Measurements from ENCODE around the gene TCHP.

TCHP gene

GRCh38 chr12:109944561-109945359 lies 44.7 kb downstream of the TCHP start:
- Mint-ChIP-seq H3K27me3 (ENCODE audit: low read depth) (no peaks in the 10 kb centered on the region), H3K36me3 (ENCODE audit: low read depth) (peaks cover 56% of the 10 kb centered on the region), H3K9me3 (no peaks in the 10 kb centered on the region), H3K4me1 (ENCODE audit: low read depth) (peaks cover 23% of the 10 kb centered on the region), H3K27ac (no peak overlapping the region), H3K4me3 (no peak overlapping the region)
- no peak for DNase-seq (ENCODE audit: low spot score)

DNA sequence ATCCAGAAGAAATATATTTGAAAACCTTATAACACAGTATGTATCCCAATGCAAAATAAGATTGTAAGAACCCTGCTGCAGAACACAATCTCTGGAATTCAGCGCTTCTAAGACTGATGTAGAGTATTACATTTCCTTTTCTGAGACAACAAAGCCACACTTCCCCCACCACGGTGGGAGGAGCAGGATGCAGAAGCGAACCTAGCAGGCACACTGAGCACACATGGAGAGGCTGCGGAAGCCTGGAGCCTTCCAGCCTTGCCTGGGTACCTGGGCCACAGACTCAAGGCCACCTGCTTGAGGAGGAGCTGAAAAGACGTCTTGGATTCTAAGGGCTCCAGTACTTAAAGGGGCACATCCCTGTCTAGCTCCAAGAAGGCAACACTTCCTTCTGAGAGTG lies 46.4 kb downstream of the TCHP start:
- H3K36me3 Mint-ChIP-seq (ENCODE audit: low read depth) = peaks cover 62% of the 10 kb centered on the region
- no peak for DNase-seq (ENCODE audit: low spot score)
- peaks cover 24% of the 10 kb centered on the region for H3K4me1 Mint-ChIP-seq (ENCODE audit: low read depth)
- no peaks in the 10 kb centered on the region for H3K27me3 Mint-ChIP-seq (ENCODE audit: low read depth)
- peak overlapping the region; percentile 53 for H3K4me3 Mint-ChIP-seq
- H3K9me3 Mint-ChIP-seq = no peaks in the 10 kb centered on the region
- H3K27ac Mint-ChIP-seq = peak overlapping the region; percentile 74

GRCh38 chr12:109946913-109947312 lies 46.8 kb downstream of the TCHP start:
- Mint-ChIP-seq H3K4me1 (ENCODE audit: low read depth) (peaks cover 24% of the 10 kb centered on the region), H3K9me3 (no peaks in the 10 kb centered on the region), H3K27me3 (ENCODE audit: low read depth) (no peaks in the 10 kb centered on the region), H3K27ac (peak overlapping the region; percentile 74), H3K4me3 (peak overlapping the region; percentile 53), H3K36me3 (ENCODE audit: low read depth) (peaks cover 65% of the 10 kb centered on the region)
- DNase-seq (ENCODE audit: low spot score) = no peak

DNA sequence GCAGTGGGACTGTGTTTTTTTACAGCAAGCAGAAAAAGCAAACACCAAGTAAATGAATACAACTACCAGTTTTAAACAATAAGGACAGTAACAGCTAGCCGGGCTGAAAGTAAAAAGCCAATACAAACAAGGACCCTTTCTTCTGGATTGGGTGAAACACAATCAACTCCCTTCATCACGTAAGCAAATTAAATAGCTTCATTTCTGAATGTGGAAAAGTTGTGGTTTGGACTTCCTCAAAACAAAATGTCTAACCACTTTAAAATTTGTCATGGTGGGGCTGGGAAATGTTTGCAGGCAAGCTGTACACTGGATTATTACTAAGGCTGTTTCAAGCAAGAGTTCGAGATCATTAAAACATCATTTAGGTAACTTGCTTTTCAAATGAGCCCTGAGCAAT lies 47.4 kb downstream of the TCHP start:
- no peak for DNase-seq (ENCODE audit: low spot score)
- no peaks in the 10 kb centered on the region for H3K27me3 Mint-ChIP-seq (ENCODE audit: low read depth)
- H3K4me3 Mint-ChIP-seq = peak overlapping the region; percentile 53
- H3K4me1 Mint-ChIP-seq (ENCODE audit: low read depth) = peaks cover 26% of the 10 kb centered on the region
- H3K27ac Mint-ChIP-seq = peak overlapping the region; percentile 24
- H3K9me3 Mint-ChIP-seq = no peaks in the 10 kb centered on the region
- H3K36me3 Mint-ChIP-seq (ENCODE audit: low read depth) = peaks cover 70% of the 10 kb centered on the region

DNA sequence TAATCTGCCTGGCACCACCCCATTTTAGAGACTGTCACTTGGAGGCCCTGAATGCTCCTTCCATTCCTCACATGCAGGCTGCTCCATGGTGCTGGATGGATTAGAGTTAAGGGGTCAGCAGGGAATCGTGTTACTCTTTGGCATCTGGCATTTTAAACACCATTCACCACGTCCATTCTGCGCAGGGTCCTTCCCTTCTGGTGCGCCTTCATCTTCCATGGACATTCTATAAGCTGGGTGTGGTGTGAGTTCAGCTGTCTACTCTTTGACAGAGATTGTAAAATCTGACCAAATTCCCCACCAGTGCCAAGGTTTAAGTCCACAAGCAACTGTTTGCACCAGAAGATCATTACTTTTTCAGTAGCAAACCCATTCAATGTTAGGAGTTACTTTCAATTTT lies 48.3 kb downstream of the TCHP start:
- H3K4me3 Mint-ChIP-seq = no peak overlapping the region
- H3K36me3 Mint-ChIP-seq (ENCODE audit: low read depth) = peaks cover 72% of the 10 kb centered on the region
- H3K27me3 Mint-ChIP-seq (ENCODE audit: low read depth) = no peaks in the 10 kb centered on the region
- H3K27ac Mint-ChIP-seq = no peak overlapping the region
- H3K9me3 Mint-ChIP-seq = no peaks in the 10 kb centered on the region
- H3K4me1 Mint-ChIP-seq (ENCODE audit: low read depth) = peaks cover 29% of the 10 kb centered on the region
- DNase-seq (ENCODE audit: low spot score) = no peak

DNA sequence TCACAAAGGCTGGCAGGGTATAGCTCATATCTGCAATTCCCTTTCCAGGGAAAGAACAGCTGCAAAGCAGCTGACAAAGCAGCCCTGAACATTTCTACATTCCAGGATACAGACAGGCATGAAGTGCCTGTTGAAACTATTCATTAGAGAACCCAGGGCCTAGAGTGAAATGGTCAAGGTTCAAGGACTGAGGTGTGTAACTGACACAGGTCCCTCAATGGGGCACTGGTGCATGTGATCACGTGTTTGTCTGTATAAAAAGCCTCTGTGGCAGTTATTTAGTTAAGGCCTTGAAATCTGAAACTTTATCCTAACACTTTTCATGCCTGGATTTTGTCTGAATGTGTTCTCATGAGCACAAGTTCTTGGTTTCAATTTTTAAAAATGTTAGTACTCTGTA lies 49.0 kb downstream of the TCHP start:
- H3K27ac Mint-ChIP-seq = no peak overlapping the region
- peaks cover 76% of the 10 kb centered on the region for H3K36me3 Mint-ChIP-seq (ENCODE audit: low read depth)
- peaks cover 29% of the 10 kb centered on the region for H3K4me1 Mint-ChIP-seq (ENCODE audit: low read depth)
- no peaks in the 10 kb centered on the region for H3K27me3 Mint-ChIP-seq (ENCODE audit: low read depth)
- no peak overlapping the region for H3K4me3 Mint-ChIP-seq
- H3K9me3 Mint-ChIP-seq = no peaks in the 10 kb centered on the region
- DNase-seq (ENCODE audit: low spot score) = no peak

- H3K27ac Mint-ChIP-seq = no peak overlapping the region
Observed at GRCh38 chr12:109950625-109951024, 50.6 kb downstream of the TCHP start.

DNA sequence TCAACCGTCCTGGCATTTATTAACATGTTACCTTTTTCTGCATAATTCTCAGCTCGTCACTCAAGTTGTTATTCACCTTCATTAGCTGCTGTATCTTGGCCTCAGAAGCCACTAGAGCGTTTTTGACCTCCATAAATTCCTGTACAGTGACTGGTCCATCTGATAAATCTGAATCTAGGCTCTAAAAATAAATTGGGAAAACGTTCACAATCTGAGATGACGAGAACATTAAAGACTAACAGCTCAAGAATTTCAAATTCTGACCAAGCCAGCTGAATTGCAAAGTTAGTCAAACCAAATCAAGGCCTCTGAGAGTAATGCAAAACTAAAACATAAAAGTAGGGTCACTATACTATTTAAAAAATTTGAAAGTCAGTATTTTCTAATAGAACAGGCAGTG lies 51.1 kb downstream of the TCHP start:
- Mint-ChIP-seq H3K4me1 (ENCODE audit: low read depth) (peaks cover 29% of the 10 kb centered on the region), H3K36me3 (ENCODE audit: low read depth) (peaks cover 74% of the 10 kb centered on the region)

More at GRCh38 chr12:109950625-109951024, 50.6 kb downstream of the TCHP start:
- H3K4me1 Mint-ChIP-seq (ENCODE audit: low read depth) = peaks cover 29% of the 10 kb centered on the region
- DNase-seq (ENCODE audit: low spot score) = no peak
- H3K4me3 Mint-ChIP-seq = no peak overlapping the region
- H3K36me3 Mint-ChIP-seq (ENCODE audit: low read depth) = peaks cover 72% of the 10 kb centered on the region
- no peaks in the 10 kb centered on the region for H3K27me3 Mint-ChIP-seq (ENCODE audit: low read depth)
- H3K9me3 Mint-ChIP-seq = no peaks in the 10 kb centered on the region

DNA sequence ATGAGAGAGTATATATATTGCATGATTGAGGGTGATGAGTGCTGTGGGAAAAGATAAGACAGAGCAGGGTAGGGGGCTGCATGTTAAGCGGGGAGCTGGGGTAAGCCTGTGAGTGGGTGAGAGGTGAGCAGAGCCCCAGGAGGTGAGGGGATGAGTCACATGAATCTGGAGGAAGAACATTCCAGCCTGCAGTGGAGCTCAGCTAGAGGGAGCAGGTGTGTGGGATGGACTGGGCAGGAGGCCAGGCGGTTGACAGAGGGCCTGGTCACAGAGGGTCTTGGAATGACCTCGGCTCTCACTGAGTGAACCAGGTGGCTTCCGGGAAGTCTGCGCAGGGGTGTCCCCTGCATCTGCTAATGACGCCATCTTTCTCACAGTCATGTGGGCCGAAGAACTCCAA lies 51.7 kb downstream of the TCHP start:
- H3K4me1 Mint-ChIP-seq (ENCODE audit: low read depth) = peaks cover 23% of the 10 kb centered on the region

More for the DNA sequence above, 51.1 kb downstream of the TCHP start:
- H3K9me3 Mint-ChIP-seq = no peaks in the 10 kb centered on the region
- H3K27me3 Mint-ChIP-seq (ENCODE audit: low read depth) = no peaks in the 10 kb centered on the region
- no peak for DNase-seq (ENCODE audit: low spot score)
- H3K27ac Mint-ChIP-seq = no peak overlapping the region
- no peak overlapping the region for H3K4me3 Mint-ChIP-seq

DNA sequence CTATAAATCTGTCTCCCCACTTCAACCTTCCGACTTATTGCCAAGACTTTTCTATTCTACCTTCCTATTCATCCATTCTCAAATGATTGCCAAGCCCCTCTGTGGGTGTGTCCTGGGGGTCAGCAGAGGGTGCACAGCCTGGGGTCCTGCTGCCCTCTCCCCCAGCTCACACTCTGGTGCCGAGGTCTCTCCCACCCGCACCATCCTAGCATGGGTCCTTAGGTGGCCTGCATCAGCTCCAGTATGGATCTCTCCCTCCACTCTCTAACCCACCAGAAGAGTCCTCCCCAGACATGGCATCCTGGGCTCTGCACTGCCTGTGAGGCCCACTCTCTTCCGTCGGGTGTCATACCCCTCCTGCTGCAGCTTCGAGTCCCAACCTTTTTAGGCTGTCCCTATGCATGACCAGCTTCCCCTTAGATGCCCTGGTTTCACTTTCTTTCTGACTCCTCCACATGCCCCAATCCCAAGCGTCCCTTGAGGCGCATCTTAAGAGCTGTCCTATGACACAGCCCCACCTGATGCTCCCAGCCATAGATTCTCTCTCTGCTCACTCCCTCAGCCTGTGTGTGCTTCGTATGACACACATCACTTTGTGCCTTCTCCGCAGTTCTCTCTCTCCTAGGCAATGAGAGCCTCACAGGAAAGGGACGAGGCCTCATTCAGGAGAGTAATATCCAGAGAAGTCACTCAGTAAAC lies 52.2 kb downstream of the TCHP start:
- Mint-ChIP-seq H3K27ac (peak overlapping the region; percentile 11), H3K27me3 (ENCODE audit: low read depth) (no peaks in the 10 kb centered on the region), H3K4me1 (ENCODE audit: low read depth) (peaks cover 17% of the 10 kb centered on the region), H3K9me3 (no peaks in the 10 kb centered on the region), H3K4me3 (no peak overlapping the region), H3K36me3 (ENCODE audit: low read depth) (peaks cover 70% of the 10 kb centered on the region)
- no peak for DNase-seq (ENCODE audit: low spot score)

More for the DNA sequence above, 51.7 kb downstream of the TCHP start:
- H3K27ac Mint-ChIP-seq = no peak overlapping the region
- DNase-seq (ENCODE audit: low spot score) = no peak
- no peaks in the 10 kb centered on the region for H3K27me3 Mint-ChIP-seq (ENCODE audit: low read depth)
- H3K4me3 Mint-ChIP-seq = no peak overlapping the region
- peaks cover 71% of the 10 kb centered on the region for H3K36me3 Mint-ChIP-seq (ENCODE audit: low read depth)
- H3K9me3 Mint-ChIP-seq = no peaks in the 10 kb centered on the region

- Mint-ChIP-seq H3K4me1 (ENCODE audit: low read depth) (peaks cover 12% of the 10 kb centered on the region), H3K36me3 (ENCODE audit: low read depth) (peaks cover 67% of the 10 kb centered on the region), H3K9me3 (no peaks in the 10 kb centered on the region), H3K4me3 (no peak overlapping the region), H3K27me3 (ENCODE audit: low read depth) (no peaks in the 10 kb centered on the region), H3K27ac (no peak overlapping the region)
- no peak for DNase-seq (ENCODE audit: low spot score)
Observed at GRCh38 chr12:109952873-109953272, 52.8 kb downstream of the TCHP start.

DNA sequence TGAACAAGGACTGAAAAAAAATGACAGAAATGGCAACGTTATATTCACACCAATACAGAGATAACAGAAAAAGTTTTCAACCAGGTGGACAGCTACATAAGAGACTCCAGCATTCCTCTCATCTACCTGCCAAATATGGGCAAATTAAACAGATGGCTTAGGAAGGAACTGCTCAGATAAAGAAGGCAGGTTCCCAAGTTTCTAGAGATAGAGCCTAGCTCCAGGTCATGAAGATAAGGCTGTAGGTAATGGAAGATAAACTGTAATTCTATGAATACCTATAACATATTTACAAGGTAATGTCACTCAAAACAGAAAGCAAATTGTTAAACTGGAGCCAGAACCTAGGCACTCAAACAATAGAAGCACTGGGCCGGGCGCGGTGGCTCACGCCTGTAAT lies 53.6 kb downstream of the TCHP start:
- Mint-ChIP-seq H3K36me3 (ENCODE audit: low read depth) (peaks cover 66% of the 10 kb centered on the region), H3K27ac (no peak overlapping the region), H3K4me3 (no peak overlapping the region), H3K9me3 (no peaks in the 10 kb centered on the region), H3K4me1 (ENCODE audit: low read depth) (peaks cover 7% of the 10 kb centered on the region), H3K27me3 (ENCODE audit: low read depth) (no peaks in the 10 kb centered on the region)
- no peak for DNase-seq (ENCODE audit: low spot score)

DNA sequence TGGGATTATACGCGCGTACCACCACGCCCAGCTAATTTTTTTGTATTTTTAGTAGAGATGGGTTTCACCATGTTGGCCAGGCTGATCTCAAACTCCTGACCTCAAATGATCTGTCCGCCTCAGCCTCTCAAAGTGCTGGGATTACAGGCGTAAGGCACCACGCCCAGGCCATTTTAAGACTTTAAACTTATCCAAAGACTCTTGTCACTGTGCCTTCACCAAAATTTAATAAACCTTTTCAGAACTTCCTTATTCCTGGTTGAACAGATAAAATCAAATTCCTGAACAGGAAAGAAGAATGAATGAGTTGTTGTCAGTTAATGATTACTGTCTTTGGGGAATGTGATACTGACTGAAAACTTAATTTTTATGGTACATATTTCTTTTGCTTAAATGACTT lies 58.3 kb downstream of the TCHP start:
- H3K27ac Mint-ChIP-seq = no peak overlapping the region
- H3K9me3 Mint-ChIP-seq = no peaks in the 10 kb centered on the region
- H3K27me3 Mint-ChIP-seq (ENCODE audit: low read depth) = no peaks in the 10 kb centered on the region
- H3K4me3 Mint-ChIP-seq = no peak overlapping the region
- peaks cover 2% of the 10 kb centered on the region for H3K4me1 Mint-ChIP-seq (ENCODE audit: low read depth)
- peaks cover 56% of the 10 kb centered on the region for H3K36me3 Mint-ChIP-seq (ENCODE audit: low read depth)
- DNase-seq (ENCODE audit: low spot score) = no peak

DNA sequence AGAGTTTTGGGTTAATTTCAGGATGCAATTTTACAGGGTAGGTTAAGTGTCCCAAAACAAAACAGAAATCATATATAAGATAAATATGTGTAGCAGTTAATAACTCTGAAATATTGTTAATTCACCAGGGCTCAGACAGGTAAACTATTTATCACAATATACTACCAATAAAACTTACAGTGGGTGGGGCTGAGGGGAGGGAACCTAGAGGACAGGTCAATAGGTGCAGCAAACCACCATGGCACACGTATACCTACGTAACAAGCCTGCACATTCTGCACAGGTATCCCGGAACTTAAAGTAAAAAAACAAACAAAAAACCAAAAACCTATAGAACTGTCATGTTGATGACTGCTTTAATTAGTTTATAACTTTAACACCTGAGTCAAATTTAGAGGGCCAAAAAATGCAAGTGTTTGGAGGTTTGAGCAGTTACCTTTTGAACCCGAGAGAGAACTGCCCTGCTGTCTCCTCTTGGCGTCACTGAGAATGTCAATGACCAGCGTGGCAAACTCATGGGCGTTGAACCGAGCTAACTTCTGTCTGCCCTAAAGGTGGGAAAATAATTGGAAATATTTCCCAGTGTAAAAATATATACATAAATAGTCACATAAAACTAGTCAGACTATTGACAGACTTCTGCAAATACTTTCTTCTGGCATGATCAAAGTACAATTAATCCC lies 59.5 kb downstream of the TCHP start:
- Mint-ChIP-seq H3K27me3 (ENCODE audit: low read depth) (no peaks in the 10 kb centered on the region), H3K27ac (no peak overlapping the region), H3K4me3 (no peak overlapping the region), H3K9me3 (no peaks in the 10 kb centered on the region), H3K36me3 (ENCODE audit: low read depth) (peaks cover 56% of the 10 kb centered on the region), H3K4me1 (ENCODE audit: low read depth) (peaks cover 4% of the 10 kb centered on the region)
- no peak for DNase-seq (ENCODE audit: low spot score)
